ENCODE measurements around the gene ST3GAL4.
A peak's percentile ranks its signal among the peaks of the same experiment; 100 is the strongest.
"Not testable (repeated sequence)": the region's sequence is repeated elsewhere in the genome, so short reads cannot be mapped to it uniquely, and the experiment has no call there.

Gene ST3GAL4

GRCh38 chr11:126355324-126355925 lies at the start of gene ST3GAL4:
TSS of gene ST3GAL4 (plus strand) at chr11:126355686. CDS start at chr11:126406156, 50,470 bp downstream.
- peak within 1 kb of the TSS; percentile 96 for H3K4me3 Mint-ChIP-seq
- H3K9me3 Mint-ChIP-seq = no peaks in the 10 kb centered on the region
- H3K4me1 Mint-ChIP-seq (ENCODE audit: low read depth) = peaks cover 44% of the 10 kb centered on the region
- peak within 1 kb of the TSS; percentile 90 for H3K27ac Mint-ChIP-seq
- peaks cover 31% of the 10 kb centered on the region for H3K36me3 Mint-ChIP-seq (ENCODE audit: low read depth)
- H3K27me3 Mint-ChIP-seq = no peaks in the 10 kb centered on the region
- DNase-seq = peak; percentile 86

GRCh38 chr11:126305699-126306098 lies 49.8 kb upstream of the ST3GAL4 start:
- H3K27ac Mint-ChIP-seq = peak overlapping the region; percentile 89
- H3K4me3 Mint-ChIP-seq = peak overlapping the region; percentile 70
- H3K27me3 Mint-ChIP-seq = no peaks in the 10 kb centered on the region
- peaks cover 42% of the 10 kb centered on the region for H3K4me1 Mint-ChIP-seq (ENCODE audit: low read depth)
- no peaks in the 10 kb centered on the region for H3K9me3 Mint-ChIP-seq
- no peak for DNase-seq
- peaks cover 67% of the 10 kb centered on the region for H3K36me3 Mint-ChIP-seq (ENCODE audit: low read depth)

GRCh38 chr11:126307706-126308105 lies 47.8 kb upstream of the ST3GAL4 start:
- Mint-ChIP-seq H3K4me3 (no peak overlapping the region), H3K27ac (peak overlapping the region; percentile 45), H3K27me3 (no peaks in the 10 kb centered on the region), H3K9me3 (no peaks in the 10 kb centered on the region), H3K36me3 (ENCODE audit: low read depth) (peaks cover 70% of the 10 kb centered on the region), H3K4me1 (ENCODE audit: low read depth) (peaks cover 47% of the 10 kb centered on the region)
- no peak for DNase-seq

- no peaks in the 10 kb centered on the region for H3K27me3 Mint-ChIP-seq
- no peaks in the 10 kb centered on the region for H3K9me3 Mint-ChIP-seq
- H3K36me3 Mint-ChIP-seq (ENCODE audit: low read depth) = peaks cover 71% of the 10 kb centered on the region
- H3K4me3 Mint-ChIP-seq = no peak overlapping the region
- peaks cover 43% of the 10 kb centered on the region for H3K4me1 Mint-ChIP-seq (ENCODE audit: low read depth)
- no peak overlapping the region for H3K27ac Mint-ChIP-seq
- DNase-seq = no peak
Measured at GRCh38 chr11:126308271-126308671, 47.2 kb upstream of the ST3GAL4 start.

- H3K4me3 Mint-ChIP-seq, H3K27me3 Mint-ChIP-seq, H3K27ac Mint-ChIP-seq, DNase-seq, H3K9me3 Mint-ChIP-seq: not testable (repeated sequence)
- Mint-ChIP-seq H3K36me3 (ENCODE audit: low read depth) (peaks cover 71% of the 10 kb centered on the region), H3K4me1 (ENCODE audit: low read depth) (peaks cover 39% of the 10 kb centered on the region)
Measured at GRCh38 chr11:126308771-126309170, 46.7 kb upstream of the ST3GAL4 start.

GRCh38 chr11:126310200-126310991 lies 45.1 kb upstream of the ST3GAL4 start:
- Mint-ChIP-seq H3K4me1 (ENCODE audit: low read depth) (peaks cover 33% of the 10 kb centered on the region), H3K27ac (no peak overlapping the region), H3K36me3 (ENCODE audit: low read depth) (peaks cover 71% of the 10 kb centered on the region), H3K4me3 (no peak overlapping the region), H3K9me3 (peaks cover 6% of the 10 kb centered on the region), H3K27me3 (no peaks in the 10 kb centered on the region)
- DNase-seq = peak; percentile 73

- Mint-ChIP-seq H3K9me3 (peaks cover 6% of the 10 kb centered on the region), H3K4me3 (no peak overlapping the region), H3K27ac (no peak overlapping the region), H3K36me3 (ENCODE audit: low read depth) (peaks cover 72% of the 10 kb centered on the region), H3K27me3 (no peaks in the 10 kb centered on the region), H3K4me1 (ENCODE audit: low read depth) (peaks cover 30% of the 10 kb centered on the region)
- no peak for DNase-seq
Measured at GRCh38 chr11:126310992-126311310, 44.5 kb upstream of the ST3GAL4 start.

- H3K36me3 Mint-ChIP-seq (ENCODE audit: low read depth) = peaks cover 75% of the 10 kb centered on the region
- H3K4me1 Mint-ChIP-seq (ENCODE audit: low read depth) = peaks cover 30% of the 10 kb centered on the region
- peak overlapping the region; percentile 24 for H3K27ac Mint-ChIP-seq
- H3K4me3 Mint-ChIP-seq = no peak overlapping the region
- peaks cover 6% of the 10 kb centered on the region for H3K9me3 Mint-ChIP-seq
- H3K27me3 Mint-ChIP-seq = no peaks in the 10 kb centered on the region
- DNase-seq = no peak
Measured at GRCh38 chr11:126311401-126312291, 43.8 kb upstream of the ST3GAL4 start.

- DNase-seq = no peak
- no peak overlapping the region for H3K4me3 Mint-ChIP-seq
- peaks cover 73% of the 10 kb centered on the region for H3K36me3 Mint-ChIP-seq (ENCODE audit: low read depth)
- peaks cover 31% of the 10 kb centered on the region for H3K4me1 Mint-ChIP-seq (ENCODE audit: low read depth)
- peaks cover 6% of the 10 kb centered on the region for H3K9me3 Mint-ChIP-seq
- no peak overlapping the region for H3K27ac Mint-ChIP-seq
- H3K27me3 Mint-ChIP-seq = no peaks in the 10 kb centered on the region
Measured at GRCh38 chr11:126312961-126313360, 42.5 kb upstream of the ST3GAL4 start.

- Mint-ChIP-seq H3K4me3 (no peak overlapping the region), H3K9me3 (peaks cover 6% of the 10 kb centered on the region), H3K27me3 (no peaks in the 10 kb centered on the region), H3K4me1 (ENCODE audit: low read depth) (peaks cover 40% of the 10 kb centered on the region), H3K36me3 (ENCODE audit: low read depth) (peaks cover 68% of the 10 kb centered on the region), H3K27ac (no peak overlapping the region)
- no peak for DNase-seq
Measured at GRCh38 chr11:126313826-126314225, 41.7 kb upstream of the ST3GAL4 start.

- H3K4me1 Mint-ChIP-seq (ENCODE audit: low read depth) = peaks cover 38% of the 10 kb centered on the region
- H3K36me3 Mint-ChIP-seq (ENCODE audit: low read depth) = peaks cover 57% of the 10 kb centered on the region
- H3K27ac Mint-ChIP-seq = peak overlapping the region; percentile 91
- no peak for DNase-seq
- H3K9me3 Mint-ChIP-seq = peaks cover 6% of the 10 kb centered on the region
- H3K4me3 Mint-ChIP-seq = peak overlapping the region; percentile 28
- no peaks in the 10 kb centered on the region for H3K27me3 Mint-ChIP-seq
Measured at GRCh38 chr11:126317432-126317755, 38.1 kb upstream of the ST3GAL4 start.

- Mint-ChIP-seq H3K27ac (peak overlapping the region; percentile 91), H3K4me1 (ENCODE audit: low read depth) (peaks cover 38% of the 10 kb centered on the region), H3K9me3 (peaks cover 6% of the 10 kb centered on the region), H3K4me3 (peak overlapping the region; percentile 28), H3K27me3 (no peaks in the 10 kb centered on the region), H3K36me3 (ENCODE audit: low read depth) (peaks cover 52% of the 10 kb centered on the region)
- DNase-seq = peak; percentile 48
Measured at GRCh38 chr11:126317756-126318573, 37.5 kb upstream of the ST3GAL4 start.

- Mint-ChIP-seq H3K27ac (peak overlapping the region; percentile 91), H3K36me3 (ENCODE audit: low read depth) (peaks cover 49% of the 10 kb centered on the region), H3K27me3 (no peaks in the 10 kb centered on the region), H3K4me3 (peak overlapping the region; percentile 28), H3K4me1 (ENCODE audit: low read depth) (peaks cover 38% of the 10 kb centered on the region), H3K9me3 (peaks cover 6% of the 10 kb centered on the region)
- no peak for DNase-seq
Measured at GRCh38 chr11:126318574-126319373, 36.7 kb upstream of the ST3GAL4 start.

Measured in activated T-cell treated with anti-CD3 and anti-CD28 coated beads, Interleukin-2, amount 50 U/mL, for 24 hours (primary cell).